ENCODE data around the gene R3HDM2.

DNA sequence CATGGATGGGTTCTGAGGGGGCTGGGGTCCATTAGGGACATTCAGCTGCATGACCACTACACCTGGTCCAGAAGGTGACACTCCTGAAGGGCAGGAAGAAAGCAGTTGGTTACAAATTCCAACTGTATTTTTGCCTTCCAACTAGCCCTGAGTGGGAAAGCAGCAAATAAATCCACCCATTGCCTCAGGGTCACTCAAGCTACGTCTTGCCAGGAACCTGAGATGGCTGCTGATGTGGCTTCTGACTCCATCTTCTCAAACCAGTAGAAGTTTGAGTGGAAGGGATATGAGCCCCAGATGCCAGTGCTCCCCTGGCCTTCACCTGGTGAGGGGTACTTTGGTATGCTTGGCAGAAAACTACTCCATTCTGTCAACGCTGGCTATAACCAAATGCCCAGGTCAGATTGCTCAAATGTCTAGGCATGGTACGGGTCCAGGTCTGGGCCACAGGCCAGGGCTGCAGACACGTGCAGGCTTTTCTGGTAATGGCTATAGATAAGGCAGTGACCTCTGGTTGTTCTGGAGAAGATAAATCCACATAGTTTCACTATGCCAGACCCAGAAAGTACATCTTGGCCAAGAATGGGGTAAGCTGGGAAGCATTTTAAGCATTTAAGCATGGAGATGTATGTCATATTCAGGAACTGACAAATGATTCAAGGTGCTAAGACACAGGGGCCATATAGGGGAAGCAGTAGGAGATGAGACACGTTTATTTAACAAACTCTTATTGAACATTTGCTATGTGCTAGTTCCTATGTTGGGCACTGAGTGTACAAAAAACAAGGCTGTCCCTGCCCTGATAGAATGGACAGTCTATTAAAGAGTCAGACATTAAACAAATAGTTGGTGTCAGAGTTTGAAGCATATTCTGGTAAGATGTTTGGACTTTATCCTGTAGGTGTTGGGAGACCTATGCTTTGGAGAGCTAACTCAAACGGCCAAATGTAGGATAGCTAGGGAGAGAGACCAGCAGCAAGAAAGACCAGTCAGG lies 171.6 kb downstream of the R3HDM2 start:
- TF ChIP-seq SIN3A (IDR thresholded peaks at IDR 0.05; ENCODE audit: borderline replicate concordance, insufficient read depth, low read length) (no peak), TAF1 (IDR thresholded peaks at IDR 0.05; ENCODE audit: borderline replicate concordance, insufficient read depth, low read length) (no peak), POLR2AphosphoS5 (IDR thresholded peaks at IDR 0.05; ENCODE audit: low read depth, low read length) (no peak)
- TF ChIP-seq, protein P1, sequence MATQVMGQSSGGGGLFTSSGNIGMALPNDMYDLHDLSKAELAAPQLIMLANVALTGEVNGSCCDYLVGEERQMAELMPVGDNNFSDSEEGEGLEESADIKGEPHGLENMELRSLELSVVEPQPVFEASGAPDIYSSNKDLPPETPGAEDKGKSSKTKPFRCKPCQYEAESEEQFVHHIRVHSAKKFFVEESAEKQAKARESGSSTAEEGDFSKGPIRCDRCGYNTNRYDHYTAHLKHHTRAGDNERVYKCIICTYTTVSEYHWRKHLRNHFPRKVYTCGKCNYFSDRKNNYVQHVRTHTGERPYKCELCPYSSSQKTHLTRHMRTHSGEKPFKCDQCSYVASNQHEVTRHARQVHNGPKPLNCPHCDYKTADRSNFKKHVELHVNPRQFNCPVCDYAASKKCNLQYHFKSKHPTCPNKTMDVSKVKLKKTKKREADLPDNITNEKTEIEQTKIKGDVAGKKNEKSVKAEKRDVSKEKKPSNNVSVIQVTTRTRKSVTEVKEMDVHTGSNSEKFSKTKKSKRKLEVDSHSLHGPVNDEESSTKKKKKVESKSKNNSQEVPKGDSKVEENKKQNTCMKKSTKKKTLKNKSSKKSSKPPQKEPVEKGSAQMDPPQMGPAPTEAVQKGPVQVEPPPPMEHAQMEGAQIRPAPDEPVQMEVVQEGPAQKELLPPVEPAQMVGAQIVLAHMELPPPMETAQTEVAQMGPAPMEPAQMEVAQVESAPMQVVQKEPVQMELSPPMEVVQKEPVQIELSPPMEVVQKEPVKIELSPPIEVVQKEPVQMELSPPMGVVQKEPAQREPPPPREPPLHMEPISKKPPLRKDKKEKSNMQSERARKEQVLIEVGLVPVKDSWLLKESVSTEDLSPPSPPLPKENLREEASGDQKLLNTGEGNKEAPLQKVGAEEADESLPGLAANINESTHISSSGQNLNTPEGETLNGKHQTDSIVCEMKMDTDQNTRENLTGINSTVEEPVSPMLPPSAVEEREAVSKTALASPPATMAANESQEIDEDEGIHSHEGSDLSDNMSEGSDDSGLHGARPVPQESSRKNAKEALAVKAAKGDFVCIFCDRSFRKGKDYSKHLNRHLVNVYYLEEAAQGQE (IDR thresholded peaks at IDR 0.05; ENCODE audit: insufficient read depth in 1 of 2, low read depth in 2 of 2, low read length in 2 of 2): no peak

Measured in PFSK-1 (cell line).